Measurements from ENCODE around the gene MOB4.

GRCh38 chr2:197591339-197592072 lies 75.6 kb downstream of the MOB4 start:
- TF ChIP-seq CTCF (IDR thresholded peaks at IDR 0.05; ENCODE audit: insufficient read depth, low read depth, low read length) (no peak), EZH2 (IDR thresholded peaks at IDR 0.05; ENCODE audit: insufficient read depth, low read length) (no peak)
